Measurements from ENCODE around the gene CACNG7.

- TF ChIP-seq SRF (IDR thresholded peaks at IDR 0.05; ENCODE audit: low read depth in 2 of 2, low read length in 2 of 2) (no peak), RELB (IDR thresholded peaks at IDR 0.05; ENCODE audit: low read depth) (no peak), CTCF (IDR thresholded peaks at IDR 0.05 in 2 of 3, conservative IDR thresholded peaks at IDR 0.05 in 1 of 3; ENCODE audit: control insufficient read depth in 2 of 3, extremely low read depth in 1 of 3, insufficient read depth in 1 of 3, low read depth in 3 of 3, low read length in 3 of 3) (no peak), EZH2 (IDR thresholded peaks at IDR 0.05; ENCODE audit: borderline replicate concordance, control insufficient read depth, low read depth, low read length) (no peak), SP1 (IDR thresholded peaks at IDR 0.05; ENCODE audit: low read depth, low read length) (no peak), RFX5 (IDR thresholded peaks at IDR 0.05; ENCODE audit: low read depth, low read length) (no peak), BACH1 (IDR thresholded peaks at IDR 0.05; ENCODE audit: borderline replicate concordance) (no peak), WRNIP1 (IDR thresholded peaks at IDR 0.05; ENCODE audit: borderline replicate concordance, low read depth, low read length) (no peak), POLR2A (IDR thresholded peaks at IDR 0.05; ENCODE audit: low read depth, low read length) (no peak)
Observed at GRCh38 chr19:53971673-53972072, 62.6 kb downstream of the CACNG7 start.

All from GM12878 (cell line).